C4-2B (cell line): ENCODE measurements around the gene ENAH.

Experiments used
- ZFX ChIP-seq: fragments of 450-650 bp; IDR thresholded peaks from 2 replicates; pipeline ENCODE4 v1.6.1; 2017
- TF ChIP-seq, protein P1 (sequence below): fragments of 450-650 bp; conservative IDR thresholded peaks from 2 replicates; pipeline ENCODE4 v1.5.1; 2017; ENCODE audit warnings: mild to moderate bottlenecking

GRCh38 chr1:225445639-225446594 lies 207.0 kb downstream of the ENAH start:
- TF ChIP-seq, protein P1, sequence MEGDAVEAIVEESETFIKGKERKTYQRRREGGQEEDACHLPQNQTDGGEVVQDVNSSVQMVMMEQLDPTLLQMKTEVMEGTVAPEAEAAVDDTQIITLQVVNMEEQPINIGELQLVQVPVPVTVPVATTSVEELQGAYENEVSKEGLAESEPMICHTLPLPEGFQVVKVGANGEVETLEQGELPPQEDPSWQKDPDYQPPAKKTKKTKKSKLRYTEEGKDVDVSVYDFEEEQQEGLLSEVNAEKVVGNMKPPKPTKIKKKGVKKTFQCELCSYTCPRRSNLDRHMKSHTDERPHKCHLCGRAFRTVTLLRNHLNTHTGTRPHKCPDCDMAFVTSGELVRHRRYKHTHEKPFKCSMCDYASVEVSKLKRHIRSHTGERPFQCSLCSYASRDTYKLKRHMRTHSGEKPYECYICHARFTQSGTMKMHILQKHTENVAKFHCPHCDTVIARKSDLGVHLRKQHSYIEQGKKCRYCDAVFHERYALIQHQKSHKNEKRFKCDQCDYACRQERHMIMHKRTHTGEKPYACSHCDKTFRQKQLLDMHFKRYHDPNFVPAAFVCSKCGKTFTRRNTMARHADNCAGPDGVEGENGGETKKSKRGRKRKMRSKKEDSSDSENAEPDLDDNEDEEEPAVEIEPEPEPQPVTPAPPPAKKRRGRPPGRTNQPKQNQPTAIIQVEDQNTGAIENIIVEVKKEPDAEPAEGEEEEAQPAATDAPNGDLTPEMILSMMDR: no peak
- no peak for TF ChIP-seq ZFX
